Lung (tissue), 12 donors: ENCODE data around the gene EHD1. TPM values are rescaled to one million over a fixed set of nuclear protein-coding genes. Genes with fewer than 3 reads are reported as not detected.

Experiments used
- ATAC-seq: fragments of 200-7000 bp; cut with Tn5 transposase; one replicate; pipeline ENCODE4 v1.9.1; 2020; ENCODE audit warnings: moderate number of reproducible peaks; ENCODE audit not compliant: insufficient read depth, low FRiP score
- DNase-seq, 3 donors: peaks; one replicate each; pipeline ENCODE4 v3.0.0-alpha.2; 2013 to 2017
- H3K27ac ChIP-seq, 2 donors: one replicate each; pipeline ENCODE4 v1.5.1; 2013; ENCODE audit warnings: mild to moderate bottlenecking in 2 of 2, moderate library complexity in 2 of 2, control low read depth in 1 of 2, inconsistent platforms in 1 of 2, low read depth in 1 of 2, low read length in 1 of 2
- H3K27me3 ChIP-seq, 3 donors: one replicate each; pipeline ENCODE4 v1.5.1; 2013; ENCODE audit warnings: low read length in 2 of 3; ENCODE audit not compliant: control insufficient read depth in 3 of 3, insufficient read depth in 3 of 3
- H3K36me3 ChIP-seq, 4 donors: one replicate each; pipeline ENCODE4 v1.5.1; 2013; ENCODE audit warnings: low read length in 4 of 4, mild to moderate bottlenecking in 1 of 4, moderate library complexity in 1 of 4; ENCODE audit not compliant: control insufficient read depth in 4 of 4, insufficient read depth in 4 of 4
- H3K4me1 ChIP-seq, 5 donors: one replicate each; pipeline ENCODE4 v1.5.1; 2013; ENCODE audit warnings: low read length in 5 of 5, mild to moderate bottlenecking in 2 of 5, moderate library complexity in 1 of 5; ENCODE audit not compliant: control insufficient read depth in 5 of 5, insufficient read depth in 5 of 5
- H3K4me3 ChIP-seq: one replicate; pipeline ENCODE4 v1.5.1; 2013; ENCODE audit warnings: mild to moderate bottlenecking, control low read depth, moderate library complexity
- H3K9ac ChIP-seq, 2 donors: one replicate each; pipeline ENCODE4 v1.5.1; 2013; ENCODE audit warnings: low read length in 2 of 2, control low read depth in 1 of 2; ENCODE audit not compliant: insufficient read depth in 1 of 2
- H3K9me3 ChIP-seq, 4 donors: one replicate each; pipeline ENCODE4 v1.5.1; 2013; ENCODE audit warnings: low read length in 3 of 4, mild to moderate bottlenecking in 1 of 4, moderate library complexity in 1 of 4; ENCODE audit not compliant: control insufficient read depth in 4 of 4, insufficient read depth in 3 of 4
- CTCF ChIP-seq: IDR thresholded peaks from 2 replicates; pipeline ENCODE4 v1.5.1; 2012; ENCODE audit warnings: mild to moderate bottlenecking; ENCODE audit errors: control extremely low read depth, extremely low read depth
- WGBS, 2 donors: extraction: QIAGEN DNeasy Blood & Tissue Kit; methylation state at CpG; one replicate each; pipeline ENCODE4 v1.1.7; 2013; 5-methylcytosine and 5-hydroxymethylcytosine counted together
- polyA plus RNA-seq, 2 donors: library from polyadenylated mRNA; stranded (reverse); fragments of 200-250 nt; gene quantifications; one replicate each; pipeline ENCODE4 v1.2.1, GENCODE V29; 2013
- total RNA-seq, 2 donors: library from RNA; depleted of rRNA in 1 of 2; stranded (reverse); fragments of >200 nt in 1 of 2; gene quantifications; one replicate each; pipeline ENCODE4 v1.2.1, GENCODE V29; 2014 to 2021
- donor health status: control.
- donor health status: control.
- donor health status: Bipolar disorder and iron deficiency.
- donor health status: healthy.
- donor health status: DM: yes; HTN: yes; CAD: no.

Gene EHD1
- total and polyA plus RNA-seq, 4 donors: 42.1 to 144 (median 105) TPM

GRCh38 chr11:64833509-64833908 lies 44.9 kb downstream of the EHD1 start:
- no peak for TF ChIP-seq CTCF

GRCh38 chr11:64833198-64833502 lies 45.3 kb downstream of the EHD1 start:
- Histone ChIP-seq H3K4me1 (no peaks in the 10 kb centered on the region), H3K4me3 (no peak overlapping the region), H3K27ac (no peak overlapping the region), H3K9ac (no peak overlapping the region), H3K27me3 (no peaks in the 10 kb centered on the region), H3K9me3 (no peaks in the 10 kb centered on the region), H3K36me3 (peaks cover 0 to 19% (median 0%) of the 10 kb centered on the region in 4 donors)
- 90 to 96% methylated on average over 12 of the region's 12 CpGs for WGBS, 2 donors
- no peak for ATAC-seq
- TF ChIP-seq CTCF: no peak
- DNase-seq: no peak

More at GRCh38 chr11:64833509-64833908, 44.9 kb downstream of the EHD1 start:
- ATAC-seq (no peak), DNase-seq (no peak)
- Histone ChIP-seq H3K9me3 (no peaks in the 10 kb centered on the region), H3K36me3 (peaks cover 0 to 20% (median 0%) of the 10 kb centered on the region in 4 donors), H3K27me3 (no peaks in the 10 kb centered on the region), H3K9ac (no peak overlapping the region), H3K27ac (no peak overlapping the region), H3K4me1 (no peaks in the 10 kb centered on the region), H3K4me3 (no peak overlapping the region)
- 92% methylated on average over 10 of the region's 10 CpGs for WGBS, 2 donors

GRCh38 chr11:64832467-64833197 lies 45.8 kb downstream of the EHD1 start:
- no peaks in the 10 kb centered on the region for H3K27me3 ChIP-seq
- no peak for DNase-seq
- no peaks in the 10 kb centered on the region for H3K9me3 ChIP-seq
- H3K4me1 ChIP-seq: no peaks in the 10 kb centered on the region
- H3K9ac ChIP-seq: no peak overlapping the region
- H3K27ac ChIP-seq: no peak overlapping the region
- no peak for TF ChIP-seq CTCF
- H3K36me3 ChIP-seq: peaks cover 0 to 20% (median 0%) of the 10 kb centered on the region in 4 donors
- ATAC-seq: no peak
- 95% methylated on average over 21 of the region's 21 CpGs for WGBS, 2 donors
- no peak overlapping the region for H3K4me3 ChIP-seq

- DNase-seq (no peak), ATAC-seq (no peak)
- no peak overlapping the region for H3K4me3 ChIP-seq
- no peaks in the 10 kb centered on the region for H3K9me3 ChIP-seq
- H3K4me1 ChIP-seq: no peaks in the 10 kb centered on the region
- peaks cover 0 to 25% (median 0%) of the 10 kb centered on the region in 4 donors for H3K36me3 ChIP-seq
- H3K27ac ChIP-seq: no peak overlapping the region
- H3K9ac ChIP-seq: no peak overlapping the region
- no peak for TF ChIP-seq CTCF
- H3K27me3 ChIP-seq: no peaks in the 10 kb centered on the region
- WGBS, 2 donors: 91 to 92% methylated on average over 24 of the region's 24 CpGs
Measured at GRCh38 chr11:64831411-64831891, 47.0 kb downstream of the EHD1 start.
